ENCODE results near the gene IBA57.

The IBA57 gene

DNA sequence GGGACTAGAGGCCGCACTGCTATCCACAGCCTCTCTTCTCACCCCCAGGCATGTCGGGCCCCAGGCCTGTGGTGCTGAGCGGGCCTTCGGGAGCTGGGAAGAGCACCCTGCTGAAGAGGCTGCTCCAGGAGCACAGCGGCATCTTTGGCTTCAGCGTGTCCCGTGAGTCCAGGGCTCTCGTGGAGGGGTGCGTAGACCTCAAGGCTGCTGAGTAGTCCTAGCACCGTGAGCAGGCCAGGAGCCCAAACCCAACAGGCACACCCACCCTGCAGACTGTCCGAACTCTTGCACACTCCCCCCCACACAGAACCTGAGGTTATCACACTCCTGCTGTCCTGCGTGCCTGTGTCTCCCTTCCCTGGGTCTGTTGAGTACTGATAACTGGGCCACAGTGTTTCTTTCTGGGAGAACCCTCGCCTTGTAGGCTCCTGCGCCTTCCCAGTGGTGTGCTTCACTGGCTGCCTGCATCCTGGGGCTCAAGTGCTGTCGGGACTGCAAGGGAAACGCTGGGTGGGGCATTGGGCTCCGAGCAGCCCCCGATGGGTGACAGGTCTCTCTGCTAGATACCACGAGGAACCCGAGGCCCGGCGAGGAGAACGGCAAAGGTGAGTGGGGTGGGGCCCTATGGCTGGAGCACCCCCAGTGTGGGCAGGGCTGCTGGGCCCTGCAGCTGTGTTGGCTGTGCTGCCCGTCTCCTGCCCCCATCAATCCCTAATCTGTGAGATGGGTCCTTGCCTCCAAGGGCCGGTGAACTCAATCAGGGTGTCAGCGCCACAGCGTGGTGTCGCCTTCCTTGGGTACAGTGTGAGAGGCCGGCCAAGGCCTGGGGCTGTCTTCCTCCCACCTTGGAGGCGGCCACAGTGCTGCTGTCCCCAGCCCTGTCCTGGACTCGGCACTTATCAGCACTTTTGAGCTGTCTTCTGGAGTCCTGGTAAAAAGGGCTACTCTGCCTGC is 19.9 kb upstream of the IBA57 start:
- Histone ChIP-seq H3F3A (ENCODE audit: insufficient read depth, low read length) (peaks cover 6% of the 10 kb centered on the region), H3K9me2 (replicated peaks; ENCODE audit: insufficient read depth, low read length) (no peaks in the 10 kb centered on the region), H3K9me3 (replicated peaks; ENCODE audit: insufficient read depth, low read length) (no peaks in the 10 kb centered on the region), H3K4me1 (ENCODE audit: low read length) (peaks cover 14% of the 10 kb centered on the region), H2AFZ (ENCODE audit: low read length) (no peak overlapping the region), H3K4me3 (ENCODE audit: low read length) (no peak overlapping the region), H3K79me2 (ENCODE audit: low read length) (peaks cover 69% of the 10 kb centered on the region), H3K4me2 (ENCODE audit: low read depth, low read length) (no peak overlapping the region), H3K9ac (ENCODE audit: low read length) (no peak overlapping the region), H3K27ac (ENCODE audit: low read length) (no peak overlapping the region), H3K36me3 (replicated peaks; ENCODE audit: insufficient read depth, low read length) (peaks cover 6% of the 10 kb centered on the region; the same call in 1 of the 2 replicates), H4K20me1 (ENCODE audit: insufficient read depth, low read length) (peaks cover 32% of the 10 kb centered on the region), H3K27me3 (replicated peaks; ENCODE audit: insufficient read depth, low read length) (no peaks in the 10 kb centered on the region)
- TF ChIP-seq, protein P1, sequence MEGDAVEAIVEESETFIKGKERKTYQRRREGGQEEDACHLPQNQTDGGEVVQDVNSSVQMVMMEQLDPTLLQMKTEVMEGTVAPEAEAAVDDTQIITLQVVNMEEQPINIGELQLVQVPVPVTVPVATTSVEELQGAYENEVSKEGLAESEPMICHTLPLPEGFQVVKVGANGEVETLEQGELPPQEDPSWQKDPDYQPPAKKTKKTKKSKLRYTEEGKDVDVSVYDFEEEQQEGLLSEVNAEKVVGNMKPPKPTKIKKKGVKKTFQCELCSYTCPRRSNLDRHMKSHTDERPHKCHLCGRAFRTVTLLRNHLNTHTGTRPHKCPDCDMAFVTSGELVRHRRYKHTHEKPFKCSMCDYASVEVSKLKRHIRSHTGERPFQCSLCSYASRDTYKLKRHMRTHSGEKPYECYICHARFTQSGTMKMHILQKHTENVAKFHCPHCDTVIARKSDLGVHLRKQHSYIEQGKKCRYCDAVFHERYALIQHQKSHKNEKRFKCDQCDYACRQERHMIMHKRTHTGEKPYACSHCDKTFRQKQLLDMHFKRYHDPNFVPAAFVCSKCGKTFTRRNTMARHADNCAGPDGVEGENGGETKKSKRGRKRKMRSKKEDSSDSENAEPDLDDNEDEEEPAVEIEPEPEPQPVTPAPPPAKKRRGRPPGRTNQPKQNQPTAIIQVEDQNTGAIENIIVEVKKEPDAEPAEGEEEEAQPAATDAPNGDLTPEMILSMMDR (IDR thresholded peaks at IDR 0.05; ENCODE audit: low read length), result no peak
- TF ChIP-seq EZH2phosphoT487 (IDR thresholded peaks at IDR 0.05; ENCODE audit: low read length), result no peak
- no peak for TF ChIP-seq EZH2 (optimal IDR thresholded peaks at IDR 0.05; ENCODE audit: low read depth, low read length)
- DNase-seq, result no peak

GRCh38 chr1:228146417-228147150 is 19.0 kb upstream of the IBA57 start:
- H3K4me3 ChIP-seq (ENCODE audit: low read length), result no peak overlapping the region
- H3K9me3 ChIP-seq (replicated peaks; ENCODE audit: insufficient read depth, low read length), result no peaks in the 10 kb centered on the region
- H3F3A ChIP-seq (ENCODE audit: insufficient read depth, low read length), result no peaks in the 10 kb centered on the region
- peaks cover 6% of the 10 kb centered on the region; the same call in 1 of the 2 replicates for H3K36me3 ChIP-seq (replicated peaks; ENCODE audit: insufficient read depth, low read length)
- H3K4me2 ChIP-seq (ENCODE audit: low read depth, low read length), result no peak overlapping the region
- no peak for TF ChIP-seq EZH2phosphoT487 (IDR thresholded peaks at IDR 0.05; ENCODE audit: low read length)
- no peak for TF ChIP-seq EZH2 (optimal IDR thresholded peaks at IDR 0.05; ENCODE audit: low read depth, low read length)
- TF ChIP-seq, protein P1 (IDR thresholded peaks at IDR 0.05; ENCODE audit: low read length), result no peak
- no peaks in the 10 kb centered on the region for H3K9me2 ChIP-seq (replicated peaks; ENCODE audit: insufficient read depth, low read length)
- DNase-seq, result no peak
- H3K79me2 ChIP-seq (ENCODE audit: low read length), result peaks cover 60% of the 10 kb centered on the region
- no peak overlapping the region for H3K9ac ChIP-seq (ENCODE audit: low read length)
- peaks cover 32% of the 10 kb centered on the region for H4K20me1 ChIP-seq (ENCODE audit: insufficient read depth, low read length)
- peaks cover 12% of the 10 kb centered on the region for H3K4me1 ChIP-seq (ENCODE audit: low read length)
- no peaks in the 10 kb centered on the region for H3K27me3 ChIP-seq (replicated peaks; ENCODE audit: insufficient read depth, low read length)
- H3K27ac ChIP-seq (ENCODE audit: low read length), result no peak overlapping the region
- H2AFZ ChIP-seq (ENCODE audit: low read length), result no peak overlapping the region

DNA sequence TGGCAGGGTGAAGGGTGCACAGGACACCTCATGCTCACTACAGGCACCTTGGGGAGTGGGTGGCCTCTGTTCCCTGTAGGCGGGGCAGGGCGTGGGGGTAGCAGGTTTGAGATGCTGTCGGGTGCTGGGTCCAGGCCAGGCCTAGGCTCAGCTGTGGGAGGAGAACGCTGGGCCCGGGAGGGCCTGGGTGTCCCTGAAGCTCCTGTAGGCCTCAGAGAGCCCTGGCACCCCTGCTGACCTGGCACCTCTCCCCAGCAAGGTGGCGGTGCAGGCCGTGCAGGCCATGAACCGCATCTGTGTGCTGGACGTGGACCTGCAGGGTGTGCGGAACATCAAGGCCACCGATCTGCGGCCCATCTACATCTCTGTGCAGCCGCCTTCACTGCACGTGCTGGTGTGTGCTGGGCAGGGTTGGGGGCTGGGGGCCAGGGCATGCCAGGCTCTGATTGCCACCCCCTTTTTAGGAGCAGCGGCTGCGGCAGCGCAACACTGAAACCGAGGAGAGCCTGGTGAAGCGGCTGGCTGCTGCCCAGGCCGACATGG is 18.4 kb upstream of the IBA57 start:
- no peaks in the 10 kb centered on the region for H3F3A ChIP-seq (ENCODE audit: insufficient read depth, low read length)
- no peak overlapping the region for H3K4me3 ChIP-seq (ENCODE audit: low read length)
- H4K20me1 ChIP-seq (ENCODE audit: insufficient read depth, low read length), result peaks cover 26% of the 10 kb centered on the region
- H3K4me1 ChIP-seq (ENCODE audit: low read length), result peaks cover 6% of the 10 kb centered on the region
- H3K9me3 ChIP-seq (replicated peaks; ENCODE audit: insufficient read depth, low read length), result no peaks in the 10 kb centered on the region
- H3K9me2 ChIP-seq (replicated peaks; ENCODE audit: insufficient read depth, low read length), result no peaks in the 10 kb centered on the region
- H3K4me2 ChIP-seq (ENCODE audit: low read depth, low read length), result no peak overlapping the region
- no peak overlapping the region for H2AFZ ChIP-seq (ENCODE audit: low read length)
- no peak for DNase-seq
- no peak overlapping the region for H3K9ac ChIP-seq (ENCODE audit: low read length)
- no peak overlapping the region for H3K27ac ChIP-seq (ENCODE audit: low read length)
- peaks cover 6% of the 10 kb centered on the region; the same call in 1 of the 2 replicates for H3K36me3 ChIP-seq (replicated peaks; ENCODE audit: insufficient read depth, low read length)
- no peak for TF ChIP-seq EZH2phosphoT487 (IDR thresholded peaks at IDR 0.05; ENCODE audit: low read length)
- no peak for TF ChIP-seq EZH2 (optimal IDR thresholded peaks at IDR 0.05; ENCODE audit: low read depth, low read length)
- TF ChIP-seq, protein P1 (IDR thresholded peaks at IDR 0.05; ENCODE audit: low read length), result no peak
- no peaks in the 10 kb centered on the region for H3K27me3 ChIP-seq (replicated peaks; ENCODE audit: insufficient read depth, low read length)
- peaks cover 54% of the 10 kb centered on the region for H3K79me2 ChIP-seq (ENCODE audit: low read length)
